ENCODE measurements around the gene COL18A1. TPM values are rescaled to one million over a fixed set of nuclear protein-coding genes. Genes with fewer than 3 reads are reported as not detected.

COL18A1 gene
- total and polyA plus RNA-seq, 2 donors from 2014 or later: 150 to 316 TPM

DNA sequence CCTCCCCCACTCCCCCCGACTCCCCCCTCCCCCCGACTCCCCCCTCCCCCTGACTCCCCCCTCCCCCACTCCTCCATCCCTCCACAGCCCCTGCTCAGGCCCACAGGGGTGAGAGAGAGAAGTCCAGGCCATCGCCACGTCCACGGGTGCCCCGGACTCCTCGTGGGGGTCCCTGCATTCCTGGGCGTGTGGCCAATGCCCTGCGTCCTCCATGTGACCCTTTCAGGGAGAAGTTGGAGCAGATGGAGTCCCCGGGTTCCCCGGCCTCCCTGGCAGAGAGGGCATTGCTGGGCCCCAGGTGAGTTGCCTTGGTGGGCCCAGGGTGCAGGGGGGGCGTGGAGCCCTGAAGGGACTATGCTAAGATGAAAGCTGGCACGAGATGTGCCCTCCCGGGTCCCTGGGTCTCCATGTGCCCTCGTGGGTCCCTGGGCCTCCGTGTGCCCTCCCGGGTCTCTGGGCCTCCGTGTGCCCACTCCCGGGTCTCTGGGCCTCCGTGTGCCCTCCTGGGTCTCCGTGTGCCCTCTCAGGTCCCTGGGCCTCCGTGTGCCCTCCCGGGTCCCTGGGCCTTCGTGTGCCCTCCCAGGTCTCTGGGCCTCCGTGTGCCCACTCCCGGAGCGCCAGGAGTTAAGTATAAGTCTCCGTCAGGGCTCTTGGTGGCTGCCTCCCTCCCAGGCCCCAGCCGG, 85.2 kb downstream of the COL18A1 start:
- no peaks in the 10 kb centered on the region for H3K4me1 ChIP-seq (ENCODE audit: control insufficient read depth in 2 of 3, insufficient read depth in 2 of 3, low read depth in 1 of 3, low read length in 3 of 3)
- intact Hi-C loops (cut with DNase I): no loop called here
- H3K27me3 ChIP-seq (ENCODE audit: control insufficient read depth, insufficient read depth, low read length): no peaks in the 10 kb centered on the region
- no peak for FAIRE-seq
- no peak overlapping the region for H3K9ac ChIP-seq (ENCODE audit: low read length in 3 of 3)
- H3K4me3 ChIP-seq (ENCODE audit: low read length in 3 of 3): no peak overlapping the region
- H3K9me3 ChIP-seq (ENCODE audit: control insufficient read depth in 2 of 3, insufficient read depth in 1 of 3, low read length in 3 of 3): no peaks in the 10 kb centered on the region
- H3K36me3 ChIP-seq (ENCODE audit: control insufficient read depth in 2 of 3, insufficient read depth in 3 of 3, low read length in 3 of 3): peaks cover 0 to 10% (median 0%) of the 10 kb centered on the region in 3 donors
- no peak for DNase-seq
- H3K27ac ChIP-seq (ENCODE audit: low read depth in 2 of 2, low read length in 2 of 2): no peak overlapping the region
- TF ChIP-seq, protein P1, sequence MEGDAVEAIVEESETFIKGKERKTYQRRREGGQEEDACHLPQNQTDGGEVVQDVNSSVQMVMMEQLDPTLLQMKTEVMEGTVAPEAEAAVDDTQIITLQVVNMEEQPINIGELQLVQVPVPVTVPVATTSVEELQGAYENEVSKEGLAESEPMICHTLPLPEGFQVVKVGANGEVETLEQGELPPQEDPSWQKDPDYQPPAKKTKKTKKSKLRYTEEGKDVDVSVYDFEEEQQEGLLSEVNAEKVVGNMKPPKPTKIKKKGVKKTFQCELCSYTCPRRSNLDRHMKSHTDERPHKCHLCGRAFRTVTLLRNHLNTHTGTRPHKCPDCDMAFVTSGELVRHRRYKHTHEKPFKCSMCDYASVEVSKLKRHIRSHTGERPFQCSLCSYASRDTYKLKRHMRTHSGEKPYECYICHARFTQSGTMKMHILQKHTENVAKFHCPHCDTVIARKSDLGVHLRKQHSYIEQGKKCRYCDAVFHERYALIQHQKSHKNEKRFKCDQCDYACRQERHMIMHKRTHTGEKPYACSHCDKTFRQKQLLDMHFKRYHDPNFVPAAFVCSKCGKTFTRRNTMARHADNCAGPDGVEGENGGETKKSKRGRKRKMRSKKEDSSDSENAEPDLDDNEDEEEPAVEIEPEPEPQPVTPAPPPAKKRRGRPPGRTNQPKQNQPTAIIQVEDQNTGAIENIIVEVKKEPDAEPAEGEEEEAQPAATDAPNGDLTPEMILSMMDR (IDR thresholded peaks at IDR 0.05; ENCODE audit: borderline replicate concordance, extremely low read depth, insufficient read depth): no peak

DNA sequence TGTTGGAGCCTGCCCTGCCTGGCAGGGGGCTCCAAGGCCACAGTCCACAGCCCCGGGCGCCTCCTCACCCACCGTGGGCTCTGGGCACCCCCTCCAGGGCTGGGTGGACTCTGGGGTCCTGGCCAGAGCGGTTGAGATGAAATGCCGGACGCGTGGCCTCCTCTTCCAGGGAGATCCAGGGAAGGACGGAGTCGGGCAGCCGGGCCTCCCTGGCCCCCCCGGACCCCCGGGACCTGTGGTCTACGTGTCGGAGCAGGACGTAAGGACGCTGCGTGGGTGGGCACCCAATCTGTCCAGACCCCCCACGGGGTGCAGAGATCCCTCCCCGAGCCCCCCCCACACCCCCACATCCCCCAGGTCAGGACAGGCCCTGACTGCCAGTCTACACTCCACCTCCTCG, 86.1 kb downstream of the COL18A1 start:
- no peak overlapping the region for H3K9ac ChIP-seq (ENCODE audit: low read length in 3 of 3)
- no peaks in the 10 kb centered on the region for H3K4me1 ChIP-seq (ENCODE audit: control insufficient read depth in 2 of 3, insufficient read depth in 2 of 3, low read depth in 1 of 3, low read length in 3 of 3)
- intact Hi-C loops (cut with DNase I): no loop called here
- H3K27me3 ChIP-seq (ENCODE audit: control insufficient read depth, insufficient read depth, low read length): no peaks in the 10 kb centered on the region
- FAIRE-seq (no peak), DNase-seq (no peak)
- H3K27ac ChIP-seq (ENCODE audit: low read depth in 2 of 2, low read length in 2 of 2): no peak overlapping the region
- peaks cover 4 to 17% (median 9%) of the 10 kb centered on the region in 3 donors for H3K36me3 ChIP-seq (ENCODE audit: control insufficient read depth in 2 of 3, insufficient read depth in 3 of 3, low read length in 3 of 3)
- H3K4me3 ChIP-seq (ENCODE audit: low read length in 3 of 3): no peak overlapping the region
- TF ChIP-seq, protein P1 (IDR thresholded peaks at IDR 0.05; ENCODE audit: borderline replicate concordance, extremely low read depth, insufficient read depth): no peak
- H3K9me3 ChIP-seq (ENCODE audit: control insufficient read depth in 2 of 3, insufficient read depth in 1 of 3, low read length in 3 of 3): no peaks in the 10 kb centered on the region

DNA sequence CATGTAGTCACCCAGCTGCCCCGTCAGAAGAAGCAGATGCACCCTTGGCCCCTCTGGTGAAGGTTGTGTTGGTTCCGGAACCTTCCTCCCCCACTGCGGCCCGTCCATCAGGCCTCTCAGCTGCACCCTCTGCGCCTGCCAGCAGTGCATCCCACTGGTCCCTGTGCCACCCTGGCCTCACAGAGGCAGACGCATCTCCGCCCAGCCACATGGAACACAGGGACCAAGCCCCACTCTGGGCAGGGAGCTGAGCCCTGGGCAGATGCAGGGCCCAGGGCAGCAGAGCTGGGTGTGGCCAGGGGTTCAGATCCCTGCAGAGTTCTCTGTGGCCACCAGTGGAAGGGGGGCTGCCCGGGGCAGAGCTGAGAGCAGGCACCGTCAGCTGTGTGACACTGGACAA, 86.7 kb downstream of the COL18A1 start:
- FAIRE-seq (no peak), DNase-seq (no peak)
- Histone ChIP-seq H3K9me3 (ENCODE audit: control insufficient read depth in 2 of 3, insufficient read depth in 1 of 3, low read length in 3 of 3) (no peaks in the 10 kb centered on the region), H3K36me3 (ENCODE audit: control insufficient read depth in 2 of 3, insufficient read depth in 3 of 3, low read length in 3 of 3) (peaks cover 4 to 21% (median 10%) of the 10 kb centered on the region in 3 donors), H3K9ac (ENCODE audit: low read length in 3 of 3) (no peak overlapping the region), H3K27ac (ENCODE audit: low read depth in 2 of 2, low read length in 2 of 2) (no peak overlapping the region), H3K4me3 (ENCODE audit: low read length in 3 of 3) (no peak overlapping the region), H3K4me1 (ENCODE audit: control insufficient read depth in 2 of 3, insufficient read depth in 2 of 3, low read depth in 1 of 3, low read length in 3 of 3) (no peaks in the 10 kb centered on the region), H3K27me3 (ENCODE audit: control insufficient read depth, insufficient read depth, low read length) (no peaks in the 10 kb centered on the region)
- TF ChIP-seq, protein P1 (IDR thresholded peaks at IDR 0.05; ENCODE audit: borderline replicate concordance, extremely low read depth, insufficient read depth): no peak
- intact Hi-C loops (cut with DNase I): no loop called here

All from kidney (tissue), 14 donors.